ENCODE data around the gene PTPRM.

GRCh38 chr18:7741640-7742039, 174.5 kb downstream of the PTPRM start:
- TF ChIP-seq CTCF (IDR thresholded peaks at IDR 0.05; ENCODE audit: borderline replicate concordance, extremely low read depth, low read length, poor library complexity, severe bottlenecking) (no peak), EZH2 (IDR thresholded peaks at IDR 0.05; ENCODE audit: borderline replicate concordance, low read depth, low read length, severe bottlenecking) (no peak)

Data from DND-41 (cell line).